Astrocyte (in vitro differentiated cells and primary cell): ENCODE results near the gene EIF2B1. TPM values are rescaled to one million over a fixed set of nuclear protein-coding genes. Genes with fewer than 3 reads are reported as not detected.

Source experiments
- DNase-seq: peaks from one replicate; pipeline ENCODE4 v3.0.0-alpha.2; 2010; ENCODE audit warnings: low read depth
- FAIRE-seq: peaks from 2 replicates; lab custom pipeline; 2011; peaks lifted over from hg19 to GRCh38; lab: Jason Lieb, UNC
- H2AFZ ChIP-seq: 2 replicates; pipeline ENCODE4 v1.6.0; 2012; ENCODE audit warnings: low read depth, low read length, inconsistent platforms
- H3K27ac ChIP-seq: 2 replicates; pipeline ENCODE4 v1.5.1; 2011; ENCODE audit warnings: low read depth, low read length, inconsistent platforms
- H3K27me3 ChIP-seq: 2 replicates; pipeline ENCODE4 v1.6.0; 2011; ENCODE audit warnings: low read length, inconsistent platforms; ENCODE audit not compliant: insufficient read depth
- H3K36me3 ChIP-seq: 2 replicates; pipeline ENCODE4 v1.5.1; 2011; ENCODE audit warnings: low read length, inconsistent platforms; ENCODE audit not compliant: insufficient read depth
- H3K4me1 ChIP-seq: 2 replicates; pipeline ENCODE4 v1.5.1; 2011; ENCODE audit warnings: low read length, inconsistent platforms; ENCODE audit not compliant: insufficient read depth
- H3K4me2 ChIP-seq: 2 replicates; pipeline ENCODE4 v1.6.0; 2012; ENCODE audit warnings: low read length, inconsistent platforms
- H3K4me3 ChIP-seq: 2 replicates; pipeline ENCODE4 v1.5.1; 2011; ENCODE audit warnings: low read depth, mild to moderate bottlenecking, low read length, inconsistent platforms; ENCODE audit not compliant: insufficient read depth
- H3K79me2 ChIP-seq: 2 replicates; pipeline ENCODE4 v1.6.0; 2012; ENCODE audit warnings: mild to moderate bottlenecking, low read length, inconsistent platforms; ENCODE audit not compliant: insufficient read depth
- H3K9ac ChIP-seq: 2 replicates; pipeline ENCODE4 v1.6.0; 2012; ENCODE audit warnings: mild to moderate bottlenecking, low read length, inconsistent platforms
- H3K9me3 ChIP-seq: 2 replicates; pipeline ENCODE4 v1.5.1; 2012; ENCODE audit warnings: low read depth, mild to moderate bottlenecking, low read length, inconsistent platforms; ENCODE audit not compliant: insufficient read depth
- H4K20me1 ChIP-seq: 2 replicates; pipeline ENCODE4 v1.6.0; 2012; ENCODE audit warnings: low read length, inconsistent platforms; ENCODE audit not compliant: insufficient read depth
- H3K27ac Mint-ChIP-seq: one replicate; pipeline ENCODE4 v1.8.0; 2021; ENCODE audit warnings: mild to moderate bottlenecking, mixed read lengths; ENCODE audit not compliant: unreplicated experiment
- H3K27me3 Mint-ChIP-seq: one replicate; pipeline ENCODE4 v1.8.0; 2021; ENCODE audit warnings: low read depth, mixed read lengths; ENCODE audit not compliant: unreplicated experiment
- H3K36me3 Mint-ChIP-seq: one replicate; pipeline ENCODE4 v1.8.0; 2021; ENCODE audit warnings: low read depth, mixed read lengths; ENCODE audit not compliant: unreplicated experiment
- H3K4me1 Mint-ChIP-seq: one replicate; pipeline ENCODE4 v1.8.0; 2021; ENCODE audit warnings: low read depth, mixed read lengths; ENCODE audit not compliant: unreplicated experiment
- H3K4me3 Mint-ChIP-seq: one replicate; pipeline ENCODE4 v1.8.0; 2021; ENCODE audit warnings: mild to moderate bottlenecking, moderate library complexity, mixed read lengths; ENCODE audit not compliant: unreplicated experiment
- H3K9me3 Mint-ChIP-seq: one replicate; pipeline ENCODE4 v1.8.0; 2021; ENCODE audit warnings: mild to moderate bottlenecking, mixed read lengths; ENCODE audit not compliant: unreplicated experiment
- EZH2 ChIP-seq: IDR thresholded peaks from 2 replicates; pipeline ENCODE4 v1.6.1; 2012; ENCODE audit warnings: mild to moderate bottlenecking, low read length, inconsistent platforms; ENCODE audit not compliant: insufficient read depth
- total RNA-seq: library from RNA; stranded (reverse); gene quantifications from 2 replicates; pipeline ENCODE4 v1.2.1, GENCODE V29; 2021
- TF ChIP-seq, protein P1 (sequence below): IDR thresholded peaks from 2 replicates; pipeline ENCODE4 v1.5.1; 2011; ENCODE audit warnings: low read depth, mild to moderate bottlenecking, inconsistent platforms, low read length, moderate library complexity; ENCODE audit not compliant: insufficient read depth

Gene EIF2B1
- total RNA-seq, 1 donor from 2014 or later, result 49.3 TPM

- peaks cover 22% of the 10 kb centered on the region for H3K36me3 ChIP-seq
- H3K27ac Mint-ChIP-seq, result no peak overlapping the region
- no peak overlapping the region for H3K27ac ChIP-seq
These were observed 12.4 kb upstream of the EIF2B1 start for GRCh38 chr12:123645878-123646277.

GRCh38 chr12:123645380-123645779 is 11.9 kb upstream of the EIF2B1 start:
- Histone ChIP-seq H3K4me1 (no peaks in the 10 kb centered on the region), H3K27ac (no peak overlapping the region), H3K36me3 (peaks cover 22% of the 10 kb centered on the region), H3K9me3 (no peaks in the 10 kb centered on the region), H4K20me1 (peaks cover 3% of the 10 kb centered on the region), H3K79me2 (peaks cover 5% of the 10 kb centered on the region), H3K4me3 (no peak overlapping the region), H2AFZ (no peak overlapping the region), H3K9ac (no peak overlapping the region), H3K27me3 (no peaks in the 10 kb centered on the region), H3K4me2 (no peak overlapping the region)
- Mint-ChIP-seq H3K4me3 (no peak overlapping the region), H3K36me3 (no peaks in the 10 kb centered on the region), H3K27me3 (no peaks in the 10 kb centered on the region), H3K4me1 (no peaks in the 10 kb centered on the region), H3K27ac (no peak overlapping the region), H3K9me3 (no peaks in the 10 kb centered on the region)
- FAIRE-seq (no peak), DNase-seq (no peak)
- TF ChIP-seq EZH2, result no peak
- TF ChIP-seq, protein P1, sequence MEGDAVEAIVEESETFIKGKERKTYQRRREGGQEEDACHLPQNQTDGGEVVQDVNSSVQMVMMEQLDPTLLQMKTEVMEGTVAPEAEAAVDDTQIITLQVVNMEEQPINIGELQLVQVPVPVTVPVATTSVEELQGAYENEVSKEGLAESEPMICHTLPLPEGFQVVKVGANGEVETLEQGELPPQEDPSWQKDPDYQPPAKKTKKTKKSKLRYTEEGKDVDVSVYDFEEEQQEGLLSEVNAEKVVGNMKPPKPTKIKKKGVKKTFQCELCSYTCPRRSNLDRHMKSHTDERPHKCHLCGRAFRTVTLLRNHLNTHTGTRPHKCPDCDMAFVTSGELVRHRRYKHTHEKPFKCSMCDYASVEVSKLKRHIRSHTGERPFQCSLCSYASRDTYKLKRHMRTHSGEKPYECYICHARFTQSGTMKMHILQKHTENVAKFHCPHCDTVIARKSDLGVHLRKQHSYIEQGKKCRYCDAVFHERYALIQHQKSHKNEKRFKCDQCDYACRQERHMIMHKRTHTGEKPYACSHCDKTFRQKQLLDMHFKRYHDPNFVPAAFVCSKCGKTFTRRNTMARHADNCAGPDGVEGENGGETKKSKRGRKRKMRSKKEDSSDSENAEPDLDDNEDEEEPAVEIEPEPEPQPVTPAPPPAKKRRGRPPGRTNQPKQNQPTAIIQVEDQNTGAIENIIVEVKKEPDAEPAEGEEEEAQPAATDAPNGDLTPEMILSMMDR, result no peak

More at GRCh38 chr12:123645878-123646277, 12.4 kb upstream of the EIF2B1 start:
- Mint-ChIP-seq H3K4me3 (no peak overlapping the region), H3K36me3 (no peaks in the 10 kb centered on the region), H3K9me3 (no peaks in the 10 kb centered on the region), H3K27me3 (no peaks in the 10 kb centered on the region), H3K4me1 (no peaks in the 10 kb centered on the region)
- no peak for TF ChIP-seq EZH2
- TF ChIP-seq, protein P1, result no peak
- FAIRE-seq, result no peak
- Histone ChIP-seq H4K20me1 (peaks cover 3% of the 10 kb centered on the region), H3K4me3 (no peak overlapping the region), H3K9me3 (no peaks in the 10 kb centered on the region), H3K4me1 (no peaks in the 10 kb centered on the region), H3K4me2 (no peak overlapping the region), H2AFZ (no peak overlapping the region), H3K27me3 (no peaks in the 10 kb centered on the region), H3K9ac (no peak overlapping the region), H3K79me2 (peaks cover 5% of the 10 kb centered on the region)
- DNase-seq, result no peak

DNA sequence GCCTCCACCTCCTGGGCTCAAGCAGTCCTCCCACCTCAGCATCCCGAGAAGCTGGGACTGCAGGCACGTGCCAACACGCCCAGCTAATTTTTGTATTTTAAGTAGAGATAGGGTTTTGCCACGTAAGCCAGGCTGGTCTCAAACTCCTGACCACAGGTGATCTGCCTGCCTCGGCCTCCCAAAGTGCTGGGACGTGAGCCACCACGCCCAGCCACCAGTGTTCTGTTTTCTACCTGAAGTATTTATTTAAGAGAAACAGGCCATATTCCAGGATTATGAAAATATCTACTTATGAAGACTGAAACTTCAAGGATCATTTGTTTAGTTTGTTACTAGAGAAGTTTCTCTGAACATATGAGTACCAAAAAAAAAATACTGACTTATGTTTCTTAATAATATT is 10.4 kb upstream of the EIF2B1 start:
- H3K9me3 ChIP-seq, result no peaks in the 10 kb centered on the region
- H3K4me2 ChIP-seq, result no peak overlapping the region
- peaks cover 18% of the 10 kb centered on the region for H3K36me3 ChIP-seq
- no peaks in the 10 kb centered on the region for H3K36me3 Mint-ChIP-seq
- no peak overlapping the region for H3K4me3 ChIP-seq
- no peak overlapping the region for H3K9ac ChIP-seq
- DNase-seq (no peak), FAIRE-seq (no peak)
- H3K79me2 ChIP-seq, result peaks cover 11% of the 10 kb centered on the region
- H3K27me3 Mint-ChIP-seq, result no peaks in the 10 kb centered on the region
- no peak overlapping the region for H3K27ac ChIP-seq
- H3K9me3 Mint-ChIP-seq, result no peaks in the 10 kb centered on the region
- H2AFZ ChIP-seq, result no peak overlapping the region
- H4K20me1 ChIP-seq, result no peaks in the 10 kb centered on the region
- H3K4me1 Mint-ChIP-seq, result no peaks in the 10 kb centered on the region
- TF ChIP-seq EZH2, result no peak
- TF ChIP-seq, protein P1, result no peak
- H3K27me3 ChIP-seq, result no peaks in the 10 kb centered on the region
- H3K4me3 Mint-ChIP-seq, result no peak overlapping the region
- no peaks in the 10 kb centered on the region for H3K4me1 ChIP-seq
- H3K27ac Mint-ChIP-seq, result no peak overlapping the region
